NCI-H1417 treated with DMSO at 0.1 percent for 48 hours (cell line): ENCODE data around the gene MTA1.

Experiments used
- DNase-seq: peaks from one replicate; lab custom pipeline; 2025; lab: John Stamatoyannopoulos, UW

MTA1 gene

GRCh38 chr14:105465209-105466031 lies 45.8 kb downstream of the MTA1 start:
- DNase-seq, result no peak

- DNase-seq, result peak; percentile 56
Observed at GRCh38 chr14:105466531-105467248, 47.1 kb downstream of the MTA1 start.

- DNase-seq, result no peak
Observed at GRCh38 chr14:105467249-105467941, 47.8 kb downstream of the MTA1 start.

- DNase-seq, result no peak
Observed at GRCh38 chr14:105467942-105468471, 48.4 kb downstream of the MTA1 start.

GRCh38 chr14:105468621-105469241 lies 49.1 kb downstream of the MTA1 start:
- no peak for DNase-seq

GRCh38 chr14:105469456-105470349 lies 50.1 kb downstream of the MTA1 start:
- no peak for DNase-seq

- peak; percentile 75 for DNase-seq
Observed at GRCh38 chr14:105470350-105471296, 51.0 kb downstream of the MTA1 start.

GRCh38 chr14:105471297-105471821 lies 51.7 kb downstream of the MTA1 start:
- DNase-seq, result no peak

- no peak for DNase-seq
Observed at GRCh38 chr14:105471823-105472485, 52.3 kb downstream of the MTA1 start.

GRCh38 chr14:105472486-105472991 lies 52.9 kb downstream of the MTA1 start:
- no peak for DNase-seq

- no peak for DNase-seq
Observed at GRCh38 chr14:105473033-105473676, 53.5 kb downstream of the MTA1 start.

GRCh38 chr14:105473677-105474482 lies 54.3 kb downstream of the MTA1 start:
- peak; percentile 68 for DNase-seq

GRCh38 chr14:105474483-105475268 lies 55.0 kb downstream of the MTA1 start, which contains the start of gene CRIP2:
CRIP2 (plus strand) TSS chr14:105474821; CDS start chr14:105474863, 42 bp downstream.
- no peak for DNase-seq

GRCh38 chr14:105475269-105476096 lies 55.9 kb downstream of the MTA1 start:
- DNase-seq, result no peak

GRCh38 chr14:105476097-105476830 lies 56.6 kb downstream of the MTA1 start:
- DNase-seq, result no peak
